ENCODE results near the gene RXRA.

Gene RXRA

GRCh38 chr9:134472256-134472655 is 146.0 kb downstream of the RXRA start:
- DNase-seq (ENCODE audit: low spot score) = no peak

GRCh38 chr9:134473141-134474054 is 147.1 kb downstream of the RXRA start:
- DNase-seq (ENCODE audit: low spot score) = no peak

GRCh38 chr9:134474055-134474370 is 147.8 kb downstream of the RXRA start:
- DNase-seq (ENCODE audit: low spot score) = no peak

- DNase-seq (ENCODE audit: low spot score) = no peak
Observed at GRCh38 chr9:134475011-134475790, 148.9 kb downstream of the RXRA start.

GRCh38 chr9:134476272-134476941 is 150.2 kb downstream of the RXRA start:
- no peak for DNase-seq (ENCODE audit: low spot score)

- DNase-seq (ENCODE audit: low spot score) = no peak
Observed at GRCh38 chr9:134476942-134477335, 150.7 kb downstream of the RXRA start.

- no peak for DNase-seq (ENCODE audit: low spot score)
Observed at GRCh38 chr9:134477342-134477925, 151.2 kb downstream of the RXRA start.

GRCh38 chr9:134477927-134478326 is 151.7 kb downstream of the RXRA start:
- DNase-seq (ENCODE audit: low spot score) = no peak

- no peak for DNase-seq (ENCODE audit: low spot score)
Observed at GRCh38 chr9:134481762-134482161, 155.5 kb downstream of the RXRA start.

GRCh38 chr9:134482226-134482625 is 156.0 kb downstream of the RXRA start:
- DNase-seq (ENCODE audit: low spot score) = no peak

GRCh38 chr9:134483361-134484184 is 157.3 kb downstream of the RXRA start:
- DNase-seq (ENCODE audit: low spot score) = no peak

GRCh38 chr9:134484479-134484878 is 158.2 kb downstream of the RXRA start:
- no peak for DNase-seq (ENCODE audit: low spot score)

GRCh38 chr9:134485653-134486052 is 159.4 kb downstream of the RXRA start:
- DNase-seq (ENCODE audit: low spot score) = no peak

GRCh38 chr9:134486143-134486591 is 159.9 kb downstream of the RXRA start:
- no peak for DNase-seq (ENCODE audit: low spot score)

GRCh38 chr9:134486596-134486995 is 160.3 kb downstream of the RXRA start:
- no peak for DNase-seq (ENCODE audit: low spot score)

All from HuH-7 (cell line).